SH-SY5Y (cell line): ENCODE measurements around the gene MALAT1.

Experiments used
- GATA2 ChIP-seq: IDR thresholded peaks from 2 replicates; pipeline ENCODE4 v1.6.1; 2011; ENCODE audit warnings: mild to moderate bottlenecking, low read depth, low read length
- GATA3 ChIP-seq: IDR thresholded peaks from 2 replicates; pipeline ENCODE4 v1.6.1; 2011; ENCODE audit warnings: low read depth, mild to moderate bottlenecking, low read length, moderate library complexity

DNA sequence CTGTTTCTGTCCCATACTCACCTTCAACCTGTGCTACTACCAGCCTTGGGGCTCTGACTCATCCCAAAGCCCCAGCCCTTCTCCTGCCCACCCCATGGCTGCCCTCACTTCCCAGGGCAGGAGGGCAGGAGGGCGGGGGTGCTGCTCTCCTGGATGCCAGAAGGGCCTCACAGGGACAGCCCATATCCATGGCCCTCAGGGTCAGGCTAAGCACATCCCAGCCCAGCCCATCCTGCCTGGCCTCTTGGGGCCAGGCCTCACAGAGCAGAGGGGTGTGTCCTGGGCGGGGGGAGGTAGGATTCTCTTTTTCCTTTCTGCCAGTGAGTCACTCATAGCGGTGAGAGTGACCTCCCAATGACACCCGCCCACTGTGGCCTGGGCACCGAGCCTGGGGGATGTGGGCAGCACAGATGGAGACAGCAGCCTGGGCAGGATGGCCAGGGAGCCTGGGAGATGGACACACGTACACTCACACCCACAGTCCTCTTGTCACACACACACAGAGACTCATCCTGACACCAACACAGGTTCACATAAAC lies 56.9 kb downstream of the MALAT1 start:
- TF ChIP-seq GATA3: no peak
- no peak for TF ChIP-seq GATA2
